DMS79 (cell line): Measurements from ENCODE around the gene EMILIN1.

Source experiments
- DNase-seq: peaks from one replicate; lab custom pipeline; 2025; lab: John Stamatoyannopoulos, UW

Gene EMILIN1

GRCh38 chr2:27123302-27124150 is 45.1 kb downstream of the EMILIN1 start, which contains the start of gene ABHD1:
TSS of gene ABHD1 (plus strand) at chr2:27123815. CDS start at chr2:27123949, 134 bp downstream.
- peak; percentile 15 for DNase-seq

- DNase-seq: no peak
These were observed 46.7 kb downstream of the EMILIN1 start for GRCh38 chr2:27125104-27125503.

- DNase-seq: no peak
These were observed 47.9 kb downstream of the EMILIN1 start for GRCh38 chr2:27126252-27126710.

GRCh38 chr2:27127883-27128667 is 49.7 kb downstream of the EMILIN1 start:
- no peak for DNase-seq

- no peak for DNase-seq
These were observed 50.5 kb downstream of the EMILIN1 start for GRCh38 chr2:27128668-27129571.

- DNase-seq: no peak
These were observed 52.0 kb downstream of the EMILIN1 start for GRCh38 chr2:27130396-27130795.

- DNase-seq: no peak
These were observed 53.0 kb downstream of the EMILIN1 start for GRCh38 chr2:27131429-27131828.

GRCh38 chr2:27133195-27133875 is 54.9 kb downstream of the EMILIN1 start:
- DNase-seq: no peak

GRCh38 chr2:27133905-27134780 is 55.7 kb downstream of the EMILIN1 start, which contains the start of gene PREB:
TSS of gene PREB (minus strand) at chr2:27134636. CDS start at chr2:27134421, 215 bp downstream.
- DNase-seq: peak; percentile 89

GRCh38 chr2:27134781-27135477 is 56.5 kb downstream of the EMILIN1 start:
- no peak for DNase-seq

GRCh38 chr2:27135478-27135955 is 57.1 kb downstream of the EMILIN1 start:
- DNase-seq: no peak
